Thyroid gland (tissue), 4 donors: ENCODE results near the gene CORT.

Source experiments
- CTCF ChIP-seq, 6 experiments: fragments of 200-600 bp in 3 of 6; fragments of 450-650 bp in 3 of 6; sonication (generic) in 3 of 6; IDR thresholded peaks; one replicate each; pipeline ENCODE4 v1.5.1; 2016 to 2019; ENCODE audit warnings: antibody characterized with exemption in 6 of 6, mild to moderate bottlenecking in 2 of 6, inconsistent platforms in 1 of 6, moderate library complexity in 1 of 6
- POLR2A ChIP-seq, 2 donors: fragments of 450-650 bp; IDR thresholded peaks; one replicate each; pipeline ENCODE4 v1.6.1; 2017; ENCODE audit warnings: antibody characterized with exemption in 2 of 2, mild to moderate bottlenecking in 2 of 2, moderate library complexity in 1 of 2

GRCh38 chr1:10444795-10445397 is 4.9 kb upstream of the CORT start:
- no peak for TF ChIP-seq CTCF (IDR thresholded peaks at IDR 0.05)
- no peak for TF ChIP-seq POLR2A (IDR thresholded peaks at IDR 0.05)
